GM21423 (cell line): Measurements from ENCODE around the gene CR1.
A peak's percentile ranks its signal among the peaks of the same experiment; 100 is the strongest.
"Not testable (repeated sequence)": the region's sequence is repeated elsewhere in the genome, so short reads cannot be mapped to it uniquely, and the experiment has no call there.

Source experiments
- ATAC-seq: cut with Tn5 transposase; IDR thresholded peaks from one replicate; pipeline ENCODE4 v1.9.1; 2021; ENCODE audit warnings: mild to moderate bottlenecking, moderate library complexity; ENCODE audit not compliant: unreplicated experiment

CR1 gene

GRCh38 chr1:207495801-207496792 lies at the start of gene CR1:
Gene CR1, plus strand, starts transcription at chr1:207496157. Its CDS starts 111 bp downstream, at chr1:207496268.
- ATAC-seq: peak; percentile 34

DNA sequence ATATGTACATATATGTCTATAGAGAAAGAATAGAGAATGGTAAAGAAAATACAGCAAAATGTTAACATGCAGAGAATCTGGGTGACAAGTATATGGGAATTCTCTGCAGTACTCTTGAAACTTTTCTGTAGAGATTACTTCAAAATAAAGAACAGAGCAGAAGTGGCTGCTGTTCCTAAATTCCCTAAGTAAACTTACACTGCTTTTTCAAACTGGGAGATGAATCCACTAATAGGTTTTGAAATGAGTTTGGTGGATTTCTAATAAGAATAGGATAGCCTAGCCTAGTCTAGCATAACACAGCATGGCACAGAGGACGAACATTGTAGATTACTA lies 42.3 kb upstream of the CR1 start:
- no peak for ATAC-seq

GRCh38 chr1:207454046-207454964 lies 41.7 kb upstream of the CR1 start, which contains the start of gene CR2:
Gene CR2, plus strand, starts transcription at chr1:207454328. Its CDS starts 91 bp downstream, at chr1:207454419.
- ATAC-seq: peak; percentile 76

- peak; percentile 27 for ATAC-seq
Observed at GRCh38 chr1:207455183-207455754, 40.7 kb upstream of the CR1 start.

GRCh38 chr1:207458414-207458813 lies 37.5 kb upstream of the CR1 start:
- ATAC-seq: no peak

- ATAC-seq: no peak
Observed at GRCh38 chr1:207459008-207459407, 36.9 kb upstream of the CR1 start.

GRCh38 chr1:207461649-207462048 lies 34.3 kb upstream of the CR1 start:
- no peak for ATAC-seq

DNA sequence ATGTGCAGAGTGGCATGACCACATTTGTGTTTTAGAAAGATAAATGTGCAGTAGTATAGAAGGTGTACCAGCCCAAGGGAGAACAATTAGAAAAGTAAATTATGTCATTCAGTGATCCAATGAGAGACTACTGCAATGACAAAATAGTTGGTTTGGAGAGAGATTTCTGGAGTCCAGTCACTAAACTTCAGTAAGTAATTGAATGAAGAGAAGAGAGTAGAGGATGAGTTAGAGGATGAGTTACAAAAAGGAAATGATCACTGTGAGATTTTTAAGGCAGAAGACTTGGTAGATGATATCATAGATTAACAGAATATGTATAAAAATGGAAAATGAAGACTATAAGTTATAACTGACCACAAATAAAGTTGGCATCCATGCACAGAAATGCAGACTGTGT lies 33.4 kb upstream of the CR1 start:
- ATAC-seq: no peak

DNA sequence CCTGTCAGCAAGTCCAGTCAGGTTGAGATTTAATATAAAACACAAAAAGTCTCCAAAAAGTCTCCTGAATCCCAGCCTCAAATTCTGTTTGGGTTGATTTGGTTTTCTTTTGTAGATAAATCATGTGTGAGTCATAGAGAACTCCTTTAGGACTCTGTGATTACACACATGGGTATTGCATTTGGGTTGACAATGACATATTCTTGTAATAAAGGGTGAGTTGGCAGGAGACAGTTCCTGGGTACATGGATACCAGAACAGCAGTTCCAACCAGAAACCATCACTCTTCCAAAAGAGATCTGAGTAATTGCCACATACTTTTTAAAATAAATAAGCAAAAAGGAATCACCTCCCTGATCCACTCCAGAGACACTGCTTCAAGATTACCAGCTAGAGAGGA lies 32.9 kb upstream of the CR1 start:
- no peak for ATAC-seq

DNA sequence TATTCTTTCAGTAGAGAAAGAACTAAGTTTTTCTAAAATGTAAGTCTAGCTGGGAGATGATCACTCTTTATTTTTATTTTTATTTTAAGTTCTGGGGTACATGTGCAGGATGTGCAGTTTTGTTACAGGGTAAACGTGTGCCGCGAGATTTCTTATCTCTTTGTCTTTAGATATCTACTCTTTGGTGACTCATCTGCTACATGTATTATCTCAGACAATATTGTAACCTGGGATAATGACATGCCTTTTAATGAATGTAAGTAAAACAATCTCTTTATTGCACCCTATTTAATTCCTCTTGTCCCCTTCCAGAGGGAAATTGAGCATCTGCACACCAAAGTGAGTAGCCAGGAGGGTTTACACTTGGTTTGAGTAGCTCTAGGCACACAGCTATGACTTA lies 32.4 kb upstream of the CR1 start:
- no peak for ATAC-seq

DNA sequence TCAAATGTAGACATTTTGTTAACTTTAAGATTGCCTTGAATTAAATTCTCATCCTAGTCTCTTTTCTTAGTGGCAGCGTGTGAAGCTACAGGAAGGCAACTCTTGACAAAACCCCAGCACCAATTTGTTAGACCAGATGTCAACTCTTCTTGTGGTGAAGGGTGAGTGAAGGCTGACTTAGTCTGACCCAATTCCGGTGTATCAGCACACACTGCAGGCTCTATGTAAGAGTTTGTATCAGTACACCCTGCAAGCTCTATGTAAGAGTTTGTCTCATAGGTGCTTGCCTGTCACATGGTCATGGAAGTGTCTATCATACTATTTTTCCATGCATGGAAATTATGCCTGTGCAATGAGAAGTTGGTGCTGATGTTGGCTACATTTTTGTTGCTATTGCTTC lies 25.0 kb upstream of the CR1 start:
- no peak for ATAC-seq

DNA sequence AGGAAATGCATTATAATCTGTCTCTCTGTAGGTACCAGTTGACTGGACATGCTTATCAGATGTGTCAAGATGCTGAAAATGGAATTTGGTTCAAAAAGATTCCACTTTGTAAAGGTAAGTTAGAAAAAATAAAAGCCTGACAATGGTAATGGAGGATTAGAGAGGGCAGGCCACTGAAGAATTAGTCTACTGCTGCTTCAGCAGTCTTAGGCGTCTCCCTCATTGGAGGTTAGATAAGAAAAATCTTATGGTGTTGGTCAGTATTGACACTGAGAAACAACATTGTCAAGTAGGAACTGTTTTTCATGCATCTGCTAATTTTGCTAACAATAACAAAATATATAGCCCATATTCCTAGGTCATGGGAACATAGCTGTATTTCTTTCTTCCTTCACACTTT lies 21.7 kb upstream of the CR1 start:
- no peak for ATAC-seq

GRCh38 chr1:207486198-207486597 lies 9.8 kb upstream of the CR1 start:
- ATAC-seq: no peak

DNA sequence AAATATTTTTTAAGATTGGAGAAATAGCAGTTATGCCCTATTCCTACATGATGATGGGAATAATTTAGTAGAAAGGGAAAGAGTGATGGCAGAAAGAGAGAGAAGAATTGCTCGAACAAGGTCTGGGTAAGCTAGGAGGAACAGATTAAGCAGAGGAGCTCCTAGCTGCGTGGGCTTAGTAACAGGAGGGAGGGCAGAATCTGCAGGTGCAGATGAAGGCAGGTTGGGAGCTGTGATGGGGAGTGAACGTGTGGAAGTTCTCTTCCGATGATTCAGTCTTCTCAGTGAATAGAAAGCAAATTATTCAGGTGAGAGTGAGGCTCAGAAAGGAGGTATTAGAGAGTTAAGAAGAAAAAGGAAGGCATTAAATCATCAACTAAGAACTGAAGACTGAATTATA lies 8.3 kb upstream of the CR1 start:
- no peak for ATAC-seq

GRCh38 chr1:207493212-207493611 lies 2.7 kb upstream of the CR1 start:
- ATAC-seq: no peak

- ATAC-seq: no peak
Observed at GRCh38 chr1:207494171-207494570, 1.8 kb upstream of the CR1 start.

GRCh38 chr1:207495281-207495680 lies 676 bp upstream of the CR1 start:
- not testable (repeated sequence) for ATAC-seq

DNA sequence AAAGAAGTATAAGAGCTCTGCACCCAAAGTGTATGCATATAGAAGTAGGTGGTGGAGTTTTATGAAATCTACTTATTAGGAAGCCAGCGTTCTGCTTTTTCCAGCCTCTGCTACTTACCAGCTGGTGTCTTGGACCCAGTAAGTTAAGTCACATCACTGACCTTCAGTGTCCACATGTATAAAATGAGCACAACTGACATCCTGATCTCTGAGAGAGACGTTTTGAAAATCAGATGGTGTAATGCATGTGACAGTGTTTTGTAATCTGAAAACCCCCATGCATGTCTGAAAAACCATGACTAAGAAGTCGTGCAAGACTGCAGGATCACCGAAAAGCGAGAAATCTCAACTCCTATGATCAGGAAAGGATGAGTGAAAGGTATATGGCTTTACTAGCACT lies 2.0 kb downstream of the CR1 start:
- no peak for ATAC-seq

GRCh38 chr1:207499573-207499972 lies 3.6 kb downstream of the CR1 start:
- ATAC-seq: peak; percentile 50

DNA sequence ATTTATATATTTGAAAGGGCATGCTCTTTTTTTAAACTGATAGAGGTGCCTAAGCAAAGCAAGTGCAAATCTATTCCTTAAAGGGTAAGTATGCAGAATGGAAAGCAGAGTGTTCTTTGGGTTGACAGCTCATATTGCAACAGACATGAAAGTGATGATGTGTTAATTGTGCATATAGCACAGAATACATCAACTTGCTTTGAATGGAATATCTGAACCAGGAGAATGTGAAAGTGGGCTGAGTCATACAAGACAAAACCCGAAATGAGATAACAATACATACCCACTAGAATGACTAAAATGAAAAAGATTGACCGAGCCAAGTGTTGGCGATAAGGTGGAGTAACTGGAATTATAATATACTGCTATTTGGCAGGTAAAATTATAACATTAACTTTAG lies 4.3 kb downstream of the CR1 start:
- ATAC-seq: no peak

GRCh38 chr1:207501071-207501470 lies 5.1 kb downstream of the CR1 start:
- no peak for ATAC-seq
